ENCODE measurements around the gene COL20A1.

Gene COL20A1

GRCh38 chr20:63295422-63295821 is 2.4 kb downstream of the COL20A1 start:
- no peak overlapping the region for H3K4me3 ChIP-seq (ENCODE audit: low read depth, low read length)
- no peak for TF ChIP-seq CTCF (IDR thresholded peaks at IDR 0.05; ENCODE audit: borderline replicate concordance, insufficient read depth, low read depth, low read length)

- TF ChIP-seq CTCF (IDR thresholded peaks at IDR 0.05; ENCODE audit: borderline replicate concordance, insufficient read depth, low read depth, low read length): no peak
- no peak overlapping the region for H3K4me3 ChIP-seq (ENCODE audit: low read depth, low read length)
Observed at GRCh38 chr20:63295846-63296245, 2.9 kb downstream of the COL20A1 start.

- H3K4me3 ChIP-seq (ENCODE audit: low read depth, low read length): no peak overlapping the region
- no peak for TF ChIP-seq CTCF (IDR thresholded peaks at IDR 0.05; ENCODE audit: borderline replicate concordance, insufficient read depth, low read depth, low read length)
Observed at GRCh38 chr20:63296531-63297299, 3.7 kb downstream of the COL20A1 start.

GRCh38 chr20:63297371-63297781 is 4.4 kb downstream of the COL20A1 start:
- no peak overlapping the region for H3K4me3 ChIP-seq (ENCODE audit: low read depth, low read length)
- no peak for TF ChIP-seq CTCF (IDR thresholded peaks at IDR 0.05; ENCODE audit: borderline replicate concordance, insufficient read depth, low read depth, low read length)

- H3K4me3 ChIP-seq (ENCODE audit: low read depth, low read length): no peak overlapping the region
- no peak for TF ChIP-seq CTCF (IDR thresholded peaks at IDR 0.05; ENCODE audit: borderline replicate concordance, insufficient read depth, low read depth, low read length)
Observed at GRCh38 chr20:63297796-63298572, 5.0 kb downstream of the COL20A1 start.

GRCh38 chr20:63298731-63299312 is 5.8 kb downstream of the COL20A1 start:
- no peak for TF ChIP-seq CTCF (IDR thresholded peaks at IDR 0.05; ENCODE audit: borderline replicate concordance, insufficient read depth, low read depth, low read length)

More at GRCh38 chr20:63298731-63299312, 5.8 kb downstream of the COL20A1 start:
- no peak overlapping the region for H3K4me3 ChIP-seq (ENCODE audit: low read depth, low read length)

Data from GM12875 (cell line).